HG03354 (cell line): ENCODE measurements around the gene POLR3E.
"Not testable (repeated sequence)": the region's sequence is repeated elsewhere in the genome, so short reads cannot be mapped to it uniquely, and the experiment has no call there.

Experiments used
- ATAC-seq: cut with Tn5 transposase; IDR thresholded peaks from one replicate; pipeline ENCODE4 v1.9.1; 2021; ENCODE audit warnings: mild to moderate bottlenecking; ENCODE audit not compliant: unreplicated experiment, poor library complexity, severe bottlenecking

Gene POLR3E

DNA sequence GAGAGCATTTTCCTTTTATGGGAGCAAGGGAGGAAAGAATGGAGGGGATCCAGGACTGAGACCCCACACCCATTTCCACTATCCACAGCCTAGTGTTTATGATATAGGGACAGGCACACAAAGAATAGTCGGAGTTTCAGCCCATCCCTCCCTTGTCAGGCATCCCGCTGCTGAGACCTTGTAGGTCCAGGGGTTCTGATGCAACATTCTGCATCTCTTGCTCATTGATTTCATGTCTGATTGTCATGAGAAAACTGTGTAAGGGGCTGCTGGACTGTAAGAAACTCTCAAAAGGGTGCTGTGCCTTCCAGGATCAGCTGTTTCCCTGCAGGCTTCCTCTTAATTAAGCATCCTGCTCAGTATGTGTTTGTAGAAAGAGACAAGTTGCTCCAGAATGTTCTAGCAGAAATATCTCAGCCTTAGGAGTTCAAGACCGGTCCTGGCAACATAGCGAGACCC, 5.3 kb upstream of the POLR3E start:
- no peak for ATAC-seq

DNA sequence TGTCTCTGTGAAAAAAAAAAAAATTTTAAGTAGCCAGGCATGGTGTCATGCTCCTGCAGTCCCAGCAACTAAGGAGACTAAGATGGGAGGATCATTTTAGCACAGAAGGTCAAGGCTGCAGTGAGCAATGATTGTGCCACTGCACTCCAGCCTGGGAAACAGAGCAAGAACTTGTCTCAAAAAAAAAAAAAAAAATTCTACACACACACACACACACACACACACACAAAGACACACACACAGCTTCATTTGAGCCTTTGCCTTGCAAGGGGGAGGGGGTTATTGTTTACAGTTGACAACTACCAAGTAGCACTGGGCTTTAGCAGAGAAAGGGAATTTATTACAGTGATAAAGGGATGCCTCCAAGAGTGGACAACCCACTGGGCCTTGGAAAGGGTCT, 4.9 kb upstream of the POLR3E start:
- ATAC-seq, result no peak

DNA sequence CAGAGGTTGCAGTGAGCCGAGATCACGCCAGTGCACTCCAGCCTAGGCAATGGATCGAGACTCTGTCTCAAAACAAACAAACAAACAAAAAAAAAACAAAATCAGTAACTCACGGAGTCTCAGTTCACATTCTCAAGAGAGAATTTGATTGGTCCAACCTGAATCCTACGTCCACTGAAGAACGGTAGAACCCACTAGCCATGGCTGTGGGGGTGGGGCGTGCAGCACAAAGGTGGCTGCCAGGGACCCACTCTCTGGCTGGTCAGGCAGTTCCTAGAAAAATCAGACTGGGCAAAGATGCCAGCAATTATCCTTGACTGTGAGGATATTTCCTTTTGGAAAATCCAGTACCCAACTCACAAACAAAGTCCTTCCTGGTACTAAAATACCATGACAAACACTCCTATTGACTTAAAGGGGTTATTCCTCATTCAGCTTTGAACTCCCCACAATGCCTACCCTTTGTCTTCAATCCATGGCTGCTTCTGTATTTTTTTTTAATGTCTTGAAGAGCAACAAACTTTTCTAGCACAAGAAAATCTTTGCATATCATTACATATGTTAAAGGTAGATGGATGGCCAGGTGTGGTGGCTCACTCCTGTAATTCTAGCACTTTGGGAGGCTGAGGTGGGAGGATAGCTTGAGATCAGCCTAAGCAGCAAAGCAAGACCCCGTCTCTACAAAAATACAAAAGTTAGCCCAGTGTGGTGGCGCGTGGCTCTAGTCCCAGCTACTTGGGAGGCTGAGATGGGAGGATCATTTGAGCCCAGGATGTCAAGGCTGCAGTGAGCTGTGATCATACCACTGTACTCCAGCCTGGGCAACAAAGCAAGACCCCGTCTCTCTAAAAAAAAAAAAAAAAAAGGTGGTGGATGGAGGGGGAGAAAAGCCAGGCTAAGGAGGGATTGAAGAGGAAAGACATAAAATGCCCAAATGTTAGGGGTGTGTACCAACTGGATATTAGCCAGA, 3.8 kb upstream of the POLR3E start:
- no peak for ATAC-seq

DNA sequence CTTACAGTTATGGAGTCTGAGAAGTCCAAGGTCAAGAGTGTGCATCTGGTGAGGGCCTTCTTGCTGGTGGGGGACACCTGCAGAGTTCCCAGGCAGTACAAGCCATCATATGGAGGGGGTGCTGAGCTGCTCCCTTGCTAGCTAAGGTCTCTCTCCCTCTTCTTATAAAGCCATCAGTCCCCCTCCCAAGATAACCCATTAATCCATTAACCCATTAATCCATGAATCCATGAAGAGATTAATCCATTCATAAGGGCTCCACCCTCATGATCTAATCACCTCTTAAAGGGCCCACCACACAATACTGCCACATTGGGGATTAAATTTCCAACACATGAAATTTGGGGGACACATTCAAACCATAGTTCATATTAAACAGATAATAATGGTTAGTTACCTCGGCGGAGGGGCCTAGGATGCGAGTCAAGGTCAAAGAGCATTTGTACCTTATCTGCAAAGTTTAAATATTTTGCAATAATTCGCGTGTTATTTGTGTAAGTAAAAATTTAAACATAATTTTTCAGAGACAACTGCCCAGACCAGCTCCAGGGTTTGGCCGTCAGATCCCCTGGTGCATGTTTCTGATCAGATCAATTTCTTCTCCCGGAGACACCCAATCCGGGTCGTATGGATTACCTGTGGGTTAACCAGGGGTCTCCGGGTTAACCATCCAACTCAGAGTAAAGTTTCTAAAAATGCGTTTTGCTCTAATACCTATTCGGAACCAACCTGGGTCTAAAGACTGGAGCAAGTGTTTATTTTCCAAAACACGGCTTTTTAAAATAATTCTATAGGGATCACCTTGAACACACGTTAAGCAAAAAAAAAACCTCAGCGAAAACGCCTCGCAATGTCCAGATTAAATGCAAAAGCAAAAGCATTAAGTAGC, 740 bp upstream of the POLR3E start:
- no peak for ATAC-seq

DNA sequence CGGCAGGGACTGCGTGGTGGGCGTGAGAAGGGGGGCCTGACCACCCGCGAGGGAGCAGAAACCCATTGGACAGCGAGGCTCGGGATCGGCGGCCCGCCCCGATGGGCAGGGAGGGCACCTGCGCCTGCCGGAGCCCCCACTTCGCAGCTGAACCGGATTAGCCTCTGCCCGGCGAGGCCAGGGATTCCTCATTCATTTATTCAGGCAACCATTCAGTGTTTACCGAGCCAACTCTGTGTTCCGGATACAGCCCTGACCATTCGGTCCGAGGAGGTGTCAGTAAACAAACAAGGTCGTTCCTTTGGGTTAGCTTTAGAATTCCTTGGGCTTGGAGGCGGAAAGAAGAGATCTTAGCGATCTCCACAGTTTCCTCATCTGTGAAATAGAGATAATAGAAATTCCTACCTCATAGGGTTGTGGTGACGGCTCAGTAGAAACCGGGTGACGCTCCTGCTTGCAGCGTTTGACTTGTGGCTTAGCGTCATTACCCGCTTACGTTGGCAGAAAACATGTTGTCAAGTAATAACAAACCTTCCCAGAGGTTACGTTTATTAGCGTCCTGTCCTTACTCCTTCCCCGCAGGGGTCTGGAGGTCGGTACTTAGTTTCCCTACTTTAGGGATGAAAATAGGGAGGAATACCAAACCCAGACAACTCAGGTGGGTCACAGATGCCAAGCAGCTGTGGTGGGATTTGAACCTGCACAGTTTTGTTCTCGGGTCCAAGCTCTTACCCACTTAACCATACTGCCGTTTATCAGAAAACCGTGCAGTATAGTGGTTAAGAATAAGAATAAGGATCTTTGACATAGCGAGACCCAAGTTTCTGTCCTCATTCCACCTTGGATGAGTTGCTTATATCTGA, 893 bp downstream of the POLR3E start:
- ATAC-seq, result peak; percentile 37

DNA sequence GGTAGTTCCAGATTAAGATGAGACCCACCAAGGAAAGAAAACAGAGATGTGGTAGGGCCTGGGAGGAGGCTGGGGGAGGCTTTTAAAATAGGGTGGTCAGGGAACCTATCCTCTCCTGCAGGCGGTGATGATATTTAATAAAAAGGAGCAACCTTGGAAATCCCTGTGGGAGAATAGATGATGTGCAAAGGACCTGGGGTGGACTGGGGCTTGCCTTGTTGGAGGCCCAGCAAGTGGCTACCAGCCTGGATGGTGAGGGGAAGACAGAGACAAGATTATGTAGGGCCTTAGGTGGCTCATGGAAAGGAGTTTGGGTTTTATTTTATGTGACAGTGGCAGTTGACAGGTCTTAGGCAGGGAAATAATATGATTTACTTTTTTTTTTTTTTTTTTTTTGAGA, 1.8 kb downstream of the POLR3E start:
- ATAC-seq, result no peak

DNA sequence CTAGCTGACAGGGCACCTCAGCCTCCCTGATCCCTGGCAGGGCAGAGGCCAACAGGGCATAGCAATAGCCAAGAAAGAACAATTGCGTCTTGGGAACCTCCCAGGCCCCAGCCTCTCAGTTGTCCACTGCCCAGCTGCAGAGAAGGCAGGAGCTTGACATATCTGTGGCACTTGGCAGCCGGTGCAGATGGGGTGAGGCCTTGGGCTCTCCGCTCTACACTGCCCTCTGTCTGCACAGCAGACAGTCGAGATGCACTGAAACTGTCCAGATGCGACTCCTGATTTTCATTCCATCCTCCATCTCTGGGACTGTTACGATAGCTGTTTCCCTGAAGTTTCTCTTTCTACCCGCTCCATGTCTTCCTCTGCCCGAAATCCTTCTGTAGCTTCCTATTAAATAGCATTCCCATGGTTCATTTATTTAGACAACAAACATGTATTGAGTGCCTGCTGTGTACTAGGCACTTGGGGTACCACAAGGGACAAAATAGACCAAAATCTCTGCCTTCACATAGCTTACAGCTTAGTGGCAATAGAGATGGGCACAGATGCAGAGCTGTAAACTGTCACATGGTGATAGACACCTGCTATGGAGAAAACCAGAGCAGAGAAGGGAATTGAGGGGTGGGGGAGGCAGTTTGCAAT, 3.3 kb downstream of the POLR3E start:
- ATAC-seq, result no peak

DNA sequence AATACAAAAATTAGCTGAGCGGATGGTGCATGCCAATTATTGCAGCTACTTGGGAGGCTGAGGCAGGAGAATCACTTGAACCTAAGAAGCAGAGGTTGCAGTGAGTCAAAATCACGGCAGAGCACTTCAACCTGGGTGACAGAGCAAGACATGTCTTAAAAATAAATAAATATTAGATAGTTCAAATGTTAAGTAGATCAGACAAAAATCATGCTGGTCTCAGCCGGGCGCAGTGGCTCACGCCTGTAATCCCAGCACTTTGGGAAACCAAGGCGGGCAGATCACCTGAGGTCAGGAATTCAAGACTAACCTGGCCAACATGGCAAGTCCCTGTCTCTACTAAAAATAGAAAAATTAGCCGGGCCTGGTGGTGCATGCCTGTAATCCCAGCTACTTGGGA, 4.2 kb downstream of the POLR3E start:
- not testable (repeated sequence) for ATAC-seq

DNA sequence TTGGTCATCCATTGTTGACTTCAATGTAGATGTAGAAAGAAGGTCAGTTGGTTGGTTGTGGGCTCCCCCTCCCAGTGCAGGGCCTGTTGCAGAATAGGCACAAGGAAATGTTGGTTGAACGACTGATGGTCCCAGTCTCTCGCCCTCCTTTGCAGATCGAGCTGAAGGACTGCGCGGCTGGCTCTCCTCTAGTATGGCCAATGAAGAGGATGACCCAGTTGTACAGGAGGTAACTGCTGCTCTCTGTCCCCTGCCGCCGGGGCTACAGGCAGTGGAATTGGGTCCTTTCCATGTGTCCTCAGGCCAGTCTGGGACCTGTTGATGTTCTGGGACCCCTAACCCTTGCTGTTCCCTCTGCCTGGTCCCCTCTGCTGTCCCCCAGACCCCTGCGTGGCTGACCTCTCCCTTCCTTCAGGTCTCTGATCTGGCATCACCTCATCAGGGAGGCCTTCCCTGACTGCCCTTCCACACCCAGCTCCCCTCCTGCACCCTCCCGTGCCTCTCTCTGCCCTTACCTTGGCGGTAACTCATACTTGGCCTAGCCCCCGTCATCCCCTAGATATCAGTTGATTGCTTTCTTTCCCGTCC, 5.7 kb downstream of the POLR3E start:
- no peak for ATAC-seq

DNA sequence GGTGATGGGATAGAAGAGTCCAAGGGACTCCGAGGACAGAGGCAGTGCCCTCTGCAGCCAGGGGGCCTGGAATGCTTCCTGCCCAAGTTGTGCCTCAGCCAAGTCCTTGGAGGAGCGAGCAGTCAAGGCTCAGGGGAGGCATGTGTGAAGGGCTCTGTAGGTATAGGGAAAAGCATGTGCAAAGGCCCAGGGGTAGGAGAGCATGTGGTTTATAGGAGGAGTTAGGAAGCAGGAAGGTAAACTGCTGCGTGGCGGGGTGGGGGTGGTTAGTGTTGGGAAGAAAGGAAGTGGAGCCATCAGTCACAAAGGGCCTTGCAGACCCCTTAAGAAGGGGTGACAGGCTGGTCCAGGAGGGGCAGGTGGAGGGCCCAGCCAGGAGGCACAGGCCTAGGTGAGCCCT, 7.2 kb downstream of the POLR3E start:
- ATAC-seq, result no peak

DNA sequence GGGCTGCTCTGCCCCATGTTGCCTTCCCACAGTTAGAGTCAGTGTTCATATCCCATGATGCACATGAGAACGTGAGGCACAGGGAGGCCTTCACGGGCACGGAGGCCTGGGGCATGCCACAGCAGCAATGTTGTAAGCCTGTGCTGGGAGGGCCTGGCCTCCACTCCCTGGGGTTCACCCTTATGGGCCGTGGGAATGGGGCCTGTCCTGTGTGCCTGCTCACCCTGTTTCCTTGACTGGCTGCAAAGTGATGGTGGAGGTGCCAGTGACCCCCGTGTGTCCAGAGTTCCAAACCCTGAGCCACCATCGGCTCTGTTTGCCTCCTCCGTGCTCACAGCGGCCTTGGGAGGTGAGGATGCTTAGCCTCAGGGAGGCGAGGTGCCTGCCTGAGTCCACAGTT, 9.6 kb downstream of the POLR3E start:
- no peak for ATAC-seq

DNA sequence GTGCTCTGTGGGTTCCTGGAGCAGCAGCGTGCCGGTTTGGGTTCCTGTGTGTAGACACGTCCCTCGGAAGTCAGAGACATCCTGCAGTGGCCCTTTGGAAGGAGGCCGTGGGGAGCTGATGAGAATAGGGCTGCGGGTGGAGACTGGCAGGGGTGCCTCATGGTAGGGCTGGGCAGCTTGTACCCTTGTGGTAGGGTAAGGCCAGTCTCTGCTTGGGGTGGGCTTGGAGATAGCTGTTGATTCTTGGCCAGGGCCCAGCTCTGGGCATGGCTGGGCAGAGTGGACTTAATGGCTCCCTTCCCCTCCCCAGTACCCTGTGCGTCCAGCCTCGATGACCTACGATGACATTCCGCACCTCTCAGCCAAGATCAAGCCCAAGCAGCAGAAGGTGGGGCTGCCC, 10.6 kb downstream of the POLR3E start:
- no peak for ATAC-seq

DNA sequence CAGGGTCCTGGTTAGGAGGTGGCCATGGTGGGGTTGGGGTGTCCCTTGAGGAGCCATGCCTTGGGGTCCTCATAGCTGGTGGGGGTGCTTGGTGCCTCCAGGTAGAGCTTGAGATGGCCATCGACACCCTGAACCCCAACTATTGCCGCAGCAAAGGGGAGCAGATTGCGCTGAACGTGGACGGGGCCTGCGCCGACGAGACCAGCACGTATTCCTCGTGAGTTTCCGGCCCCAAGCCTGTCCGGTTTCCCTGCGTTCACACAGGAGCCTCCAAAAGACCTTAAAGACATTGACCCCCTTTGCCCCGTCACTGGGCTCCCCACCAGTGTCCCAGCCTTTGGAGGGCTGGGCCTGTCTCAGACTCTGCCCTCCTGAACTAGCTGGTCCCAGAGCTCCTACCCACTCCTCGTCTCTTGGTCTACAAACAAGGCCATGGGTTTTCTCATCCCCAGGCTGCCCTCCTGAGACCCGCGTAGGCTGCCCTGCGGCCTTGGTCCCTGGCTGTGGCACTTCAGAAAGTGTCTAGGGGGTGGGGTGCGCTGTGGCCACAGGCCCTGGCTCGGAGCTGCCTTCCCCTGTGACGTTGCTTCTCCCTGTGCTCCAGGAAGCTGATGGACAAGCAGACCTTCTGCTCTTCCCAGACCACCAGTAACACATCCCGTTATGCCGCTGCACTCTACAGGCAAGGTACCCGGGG, 11.8 kb downstream of the POLR3E start:
- no peak for ATAC-seq

DNA sequence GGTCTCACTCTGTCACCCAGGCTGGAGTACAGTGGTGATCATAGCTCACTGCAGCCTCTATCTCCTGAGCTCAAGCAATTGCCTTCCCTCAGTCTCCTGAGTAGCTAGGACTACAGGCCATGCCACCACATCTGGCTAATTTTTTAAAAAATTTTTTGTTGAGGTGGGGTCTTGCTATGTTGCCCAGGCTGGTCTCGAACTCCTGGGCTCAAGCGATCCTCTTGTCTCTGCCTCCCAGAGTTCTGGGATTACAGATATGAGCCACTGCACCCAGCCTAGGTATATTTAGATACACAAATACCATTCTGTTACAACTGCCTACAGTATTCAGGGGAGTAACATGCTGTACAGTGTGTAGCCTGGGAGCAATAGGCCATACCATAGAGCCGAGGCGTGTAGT, 14.3 kb downstream of the POLR3E start:
- ATAC-seq, result no peak

DNA sequence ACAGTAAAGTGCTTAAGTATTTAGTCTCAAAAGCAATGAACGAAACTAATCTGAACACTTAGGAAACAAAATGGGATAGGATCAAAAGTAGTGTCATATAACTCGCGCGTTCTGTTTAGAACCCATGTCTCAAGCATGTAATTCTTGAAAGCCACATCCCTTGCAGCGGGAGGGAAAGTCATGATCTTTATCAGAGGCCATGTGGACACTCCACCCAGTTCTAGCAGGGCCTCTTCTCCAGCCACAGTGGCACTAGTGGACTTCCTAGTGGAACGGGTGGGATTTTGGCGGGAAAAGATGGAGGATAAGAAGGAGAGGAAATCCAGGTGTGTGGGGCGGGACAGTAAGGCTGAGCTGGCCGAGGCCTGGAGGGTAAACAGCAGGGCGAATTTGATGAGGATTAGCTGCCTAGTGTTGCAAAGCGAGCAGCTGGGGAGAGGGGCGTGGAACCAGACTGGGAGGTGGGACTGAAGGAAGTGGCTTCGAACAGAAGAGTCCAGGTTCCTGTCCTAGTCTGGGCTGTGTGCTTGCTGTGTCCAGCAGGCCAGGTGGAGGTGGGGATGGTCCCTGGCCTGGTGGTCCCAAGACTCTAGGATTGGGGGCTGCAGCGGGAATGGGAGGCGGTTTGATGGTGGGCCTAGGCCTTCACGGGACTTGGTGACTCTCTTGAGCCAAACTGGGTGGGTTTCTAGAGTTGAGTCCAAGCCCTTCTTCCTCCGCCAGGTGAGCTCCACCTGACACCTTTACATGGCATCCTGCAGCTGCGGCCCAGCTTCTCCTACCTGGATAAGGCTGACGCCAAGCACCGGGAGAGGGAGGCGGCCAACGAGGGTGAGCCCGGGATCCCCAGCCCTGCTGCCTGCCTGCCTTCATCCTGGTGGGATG, 15.9 kb downstream of the POLR3E start:
- ATAC-seq, result no peak

DNA sequence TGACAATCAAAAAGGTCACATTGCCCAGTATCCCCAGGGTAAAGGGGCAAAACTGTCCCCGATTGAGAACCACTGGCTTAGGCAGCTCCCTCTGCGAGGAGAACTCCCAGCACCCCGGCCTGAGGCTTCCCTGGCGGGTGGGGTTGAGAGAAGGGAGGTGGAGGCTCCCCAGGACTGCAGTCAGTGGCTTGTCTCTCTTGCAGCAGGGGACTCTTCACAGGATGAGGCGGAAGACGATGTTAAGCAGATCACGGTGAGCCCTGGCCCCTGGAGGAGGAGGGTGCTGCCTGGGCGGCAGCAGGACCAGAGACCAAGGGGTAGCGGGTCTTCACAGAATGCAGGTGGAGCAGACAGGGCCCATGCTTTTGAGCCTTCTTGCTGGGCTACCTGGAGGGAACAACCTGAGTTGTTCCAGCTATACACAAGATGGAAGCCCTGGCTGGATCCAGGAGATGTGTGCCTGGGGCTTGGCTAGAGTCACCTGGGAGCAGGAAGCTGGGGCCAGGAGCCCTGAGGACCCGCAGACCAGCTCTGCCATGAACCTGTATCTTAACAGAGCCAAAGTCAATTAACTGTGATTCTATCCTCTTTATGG, 16.8 kb downstream of the POLR3E start:
- no peak for ATAC-seq
